ENCODE measurements around the gene PPARA.

DNA sequence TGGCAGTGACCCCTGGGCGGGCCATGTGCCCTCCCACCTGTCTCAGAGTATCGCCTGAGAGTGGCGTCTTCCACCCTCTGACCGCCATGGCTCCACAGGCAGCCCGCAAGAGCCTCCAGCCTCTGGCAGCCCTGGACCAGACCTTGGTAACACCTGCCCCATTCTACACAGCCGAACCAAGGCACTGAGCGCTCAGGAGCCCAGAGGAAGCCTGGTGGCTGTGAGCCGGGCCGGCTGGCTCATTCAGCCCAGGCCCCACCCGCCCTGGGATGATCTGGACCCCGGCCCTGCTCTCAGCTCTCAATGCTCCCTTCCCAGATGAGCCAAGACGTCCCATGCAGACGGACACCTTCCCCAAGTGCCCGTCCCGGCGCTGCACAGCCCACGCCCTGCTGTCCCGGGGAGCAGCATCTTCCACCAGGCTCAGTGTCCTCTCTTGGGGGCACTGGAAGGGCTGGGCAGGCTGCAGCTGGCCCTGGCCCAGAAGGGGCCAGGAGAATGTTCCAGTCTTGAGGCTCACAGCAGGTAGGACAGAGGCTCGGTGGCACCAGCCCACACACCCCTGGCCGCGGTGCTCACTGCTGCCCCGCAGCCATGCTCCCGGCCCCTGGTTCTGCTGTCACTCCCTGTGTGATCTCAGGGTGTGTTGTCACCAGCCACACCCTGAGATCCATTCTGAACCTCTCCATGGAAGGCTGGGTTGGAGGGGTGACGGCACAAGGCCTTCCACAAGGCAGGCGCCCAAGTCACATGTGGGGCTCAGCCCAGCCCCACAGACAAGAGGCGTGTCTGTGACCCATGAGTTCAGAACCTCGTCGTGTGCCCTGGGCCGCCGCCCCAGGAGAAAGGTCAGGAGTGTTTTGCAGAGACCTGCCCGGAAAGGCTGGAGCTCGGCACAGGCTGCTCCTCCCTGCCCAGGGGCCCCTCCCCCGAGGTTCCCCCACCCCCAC, 24.2 kb upstream of the PPARA start:
- TF ChIP-seq, protein P1, sequence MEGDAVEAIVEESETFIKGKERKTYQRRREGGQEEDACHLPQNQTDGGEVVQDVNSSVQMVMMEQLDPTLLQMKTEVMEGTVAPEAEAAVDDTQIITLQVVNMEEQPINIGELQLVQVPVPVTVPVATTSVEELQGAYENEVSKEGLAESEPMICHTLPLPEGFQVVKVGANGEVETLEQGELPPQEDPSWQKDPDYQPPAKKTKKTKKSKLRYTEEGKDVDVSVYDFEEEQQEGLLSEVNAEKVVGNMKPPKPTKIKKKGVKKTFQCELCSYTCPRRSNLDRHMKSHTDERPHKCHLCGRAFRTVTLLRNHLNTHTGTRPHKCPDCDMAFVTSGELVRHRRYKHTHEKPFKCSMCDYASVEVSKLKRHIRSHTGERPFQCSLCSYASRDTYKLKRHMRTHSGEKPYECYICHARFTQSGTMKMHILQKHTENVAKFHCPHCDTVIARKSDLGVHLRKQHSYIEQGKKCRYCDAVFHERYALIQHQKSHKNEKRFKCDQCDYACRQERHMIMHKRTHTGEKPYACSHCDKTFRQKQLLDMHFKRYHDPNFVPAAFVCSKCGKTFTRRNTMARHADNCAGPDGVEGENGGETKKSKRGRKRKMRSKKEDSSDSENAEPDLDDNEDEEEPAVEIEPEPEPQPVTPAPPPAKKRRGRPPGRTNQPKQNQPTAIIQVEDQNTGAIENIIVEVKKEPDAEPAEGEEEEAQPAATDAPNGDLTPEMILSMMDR (conservative IDR thresholded peaks at IDR 0.05 in 1 of 2, IDR thresholded peaks at IDR 0.05 in 1 of 2; ENCODE audit: low read depth in 1 of 2, low read length in 2 of 2) = no peak
- TF ChIP-seq EZH2 (IDR thresholded peaks at IDR 0.05; ENCODE audit: low read length, missing control alignments) = no peak

Measured in fibroblast of lung (primary cell).